Measurements from ENCODE around the gene LCN6.
"Not testable (repeated sequence)": the region's sequence is repeated elsewhere in the genome, so short reads cannot be mapped to it uniquely, and the experiment has no call there.

LCN6 gene

GRCh38 chr9:136782452-136782851 is 34.1 kb upstream of the LCN6 start:
- Histone ChIP-seq H3K27me3 (ENCODE audit: control insufficient read depth, insufficient read depth, low read length, poor library complexity, severe bottlenecking) (peaks cover 10% of the 10 kb centered on the region), H3K36me3 (ENCODE audit: control insufficient read depth, insufficient read depth, low read length) (no peaks in the 10 kb centered on the region), H3K27ac (ENCODE audit: insufficient read depth, low read depth, low read length, poor library complexity, severe bottlenecking) (no peak overlapping the region), H3K4me1 (ENCODE audit: control insufficient read depth, insufficient read depth, low read length) (no peaks in the 10 kb centered on the region), H3K9me3 (ENCODE audit: control insufficient read depth, low read length) (no peaks in the 10 kb centered on the region), H3K4me3 (ENCODE audit: insufficient read depth, low read depth, low read length) (no peak overlapping the region)
- 91 to 97% methylated on average over 3 of the region's 3 CpGs for WGBS, 2 experiments

- Histone ChIP-seq H3K4me3 (ENCODE audit: insufficient read depth, low read depth, low read length) (no peak overlapping the region), H3K9me3 (ENCODE audit: control insufficient read depth, low read length) (no peaks in the 10 kb centered on the region), H3K4me1 (ENCODE audit: control insufficient read depth, insufficient read depth, low read length) (no peaks in the 10 kb centered on the region), H3K36me3 (ENCODE audit: control insufficient read depth, insufficient read depth, low read length) (no peaks in the 10 kb centered on the region), H3K27me3 (ENCODE audit: control insufficient read depth, insufficient read depth, low read length, poor library complexity, severe bottlenecking) (peaks cover 10% of the 10 kb centered on the region), H3K27ac (ENCODE audit: insufficient read depth, low read depth, low read length, poor library complexity, severe bottlenecking) (no peak overlapping the region)
- 72 to 73% methylated on average over 5 of the region's 5 CpGs for WGBS, 2 experiments
Measured at GRCh38 chr9:136779808-136780207, 31.5 kb upstream of the LCN6 start.

GRCh38 chr9:136777359-136777758 is 29.0 kb upstream of the LCN6 start:
- Histone ChIP-seq H3K9me3 (ENCODE audit: control insufficient read depth, low read length) (no peaks in the 10 kb centered on the region), H3K4me1 (ENCODE audit: control insufficient read depth, insufficient read depth, low read length) (no peaks in the 10 kb centered on the region), H3K4me3 (ENCODE audit: insufficient read depth, low read depth, low read length) (no peak overlapping the region), H3K27ac (ENCODE audit: insufficient read depth, low read depth, low read length, poor library complexity, severe bottlenecking) (no peak overlapping the region), H3K27me3 (ENCODE audit: control insufficient read depth, insufficient read depth, low read length, poor library complexity, severe bottlenecking) (peaks cover 10% of the 10 kb centered on the region), H3K36me3 (ENCODE audit: control insufficient read depth, insufficient read depth, low read length) (no peaks in the 10 kb centered on the region)
- 84 to 86% methylated on average over 14 of the region's 14 CpGs for WGBS, 2 experiments

GRCh38 chr9:136776947-136777346 is 28.6 kb upstream of the LCN6 start:
- 90% methylated on average over 7 of the region's 7 CpGs for WGBS, 2 experiments
- H3K4me1 ChIP-seq (ENCODE audit: control insufficient read depth, insufficient read depth, low read length) = no peaks in the 10 kb centered on the region
- H3K36me3 ChIP-seq (ENCODE audit: control insufficient read depth, insufficient read depth, low read length) = no peaks in the 10 kb centered on the region
- H3K4me3 ChIP-seq (ENCODE audit: insufficient read depth, low read depth, low read length) = no peak overlapping the region
- H3K27ac ChIP-seq (ENCODE audit: insufficient read depth, low read depth, low read length, poor library complexity, severe bottlenecking) = no peak overlapping the region
- no peaks in the 10 kb centered on the region for H3K9me3 ChIP-seq (ENCODE audit: control insufficient read depth, low read length)
- H3K27me3 ChIP-seq (ENCODE audit: control insufficient read depth, insufficient read depth, low read length, poor library complexity, severe bottlenecking) = peaks cover 10% of the 10 kb centered on the region

- no peaks in the 10 kb centered on the region for H3K36me3 ChIP-seq (ENCODE audit: control insufficient read depth, insufficient read depth, low read length)
- WGBS, 2 experiments = 93 to 94% methylated on average over 6 of the region's 6 CpGs
- H3K4me3 ChIP-seq (ENCODE audit: insufficient read depth, low read depth, low read length) = no peak overlapping the region
- peaks cover 10% of the 10 kb centered on the region for H3K27me3 ChIP-seq (ENCODE audit: control insufficient read depth, insufficient read depth, low read length, poor library complexity, severe bottlenecking)
- no peaks in the 10 kb centered on the region for H3K4me1 ChIP-seq (ENCODE audit: control insufficient read depth, insufficient read depth, low read length)
- H3K27ac ChIP-seq (ENCODE audit: insufficient read depth, low read depth, low read length, poor library complexity, severe bottlenecking) = no peak overlapping the region
- no peaks in the 10 kb centered on the region for H3K9me3 ChIP-seq (ENCODE audit: control insufficient read depth, low read length)
Measured at GRCh38 chr9:136775191-136775590, 26.9 kb upstream of the LCN6 start.

GRCh38 chr9:136774416-136775045 is 26.2 kb upstream of the LCN6 start:
- Histone ChIP-seq H3K9me3 (ENCODE audit: control insufficient read depth, low read length) (no peaks in the 10 kb centered on the region), H3K36me3 (ENCODE audit: control insufficient read depth, insufficient read depth, low read length) (no peaks in the 10 kb centered on the region), H3K4me3 (ENCODE audit: insufficient read depth, low read depth, low read length) (no peak overlapping the region), H3K27me3 (ENCODE audit: control insufficient read depth, insufficient read depth, low read length, poor library complexity, severe bottlenecking) (peaks cover 10% of the 10 kb centered on the region), H3K4me1 (ENCODE audit: control insufficient read depth, insufficient read depth, low read length) (no peaks in the 10 kb centered on the region), H3K27ac (ENCODE audit: insufficient read depth, low read depth, low read length, poor library complexity, severe bottlenecking) (no peak overlapping the region)
- WGBS, 2 experiments = 88 to 92% methylated on average over 12 of the region's 12 CpGs

GRCh38 chr9:136773386-136774044 is 25.2 kb upstream of the LCN6 start:
- Histone ChIP-seq H3K27ac (ENCODE audit: insufficient read depth, low read depth, low read length, poor library complexity, severe bottlenecking) (no peak overlapping the region), H3K4me3 (ENCODE audit: insufficient read depth, low read depth, low read length) (no peak overlapping the region), H3K27me3 (ENCODE audit: control insufficient read depth, insufficient read depth, low read length, poor library complexity, severe bottlenecking) (peaks cover 6% of the 10 kb centered on the region), H3K9me3 (ENCODE audit: control insufficient read depth, low read length) (no peaks in the 10 kb centered on the region), H3K4me1 (ENCODE audit: control insufficient read depth, insufficient read depth, low read length) (no peaks in the 10 kb centered on the region), H3K36me3 (ENCODE audit: control insufficient read depth, insufficient read depth, low read length) (no peaks in the 10 kb centered on the region)
- 73 to 80% methylated on average over 7 of the region's 7 CpGs for WGBS, 2 experiments

- H3K9me3 ChIP-seq (ENCODE audit: control insufficient read depth, low read length) = no peaks in the 10 kb centered on the region
- no peaks in the 10 kb centered on the region for H3K36me3 ChIP-seq (ENCODE audit: control insufficient read depth, insufficient read depth, low read length)
- WGBS, 2 experiments = 84 to 86% methylated on average over 3 of the region's 3 CpGs
- no peak overlapping the region for H3K4me3 ChIP-seq (ENCODE audit: insufficient read depth, low read depth, low read length)
- H3K27me3 ChIP-seq (ENCODE audit: control insufficient read depth, insufficient read depth, low read length, poor library complexity, severe bottlenecking) = peaks cover 5% of the 10 kb centered on the region
- no peak overlapping the region for H3K27ac ChIP-seq (ENCODE audit: insufficient read depth, low read depth, low read length, poor library complexity, severe bottlenecking)
- no peaks in the 10 kb centered on the region for H3K4me1 ChIP-seq (ENCODE audit: control insufficient read depth, insufficient read depth, low read length)
Measured at GRCh38 chr9:136771907-136772415, 23.6 kb upstream of the LCN6 start.

- H3K9me3 ChIP-seq (ENCODE audit: control insufficient read depth, low read length) = no peaks in the 10 kb centered on the region
- no peaks in the 10 kb centered on the region for H3K4me1 ChIP-seq (ENCODE audit: control insufficient read depth, insufficient read depth, low read length)
- H3K27ac ChIP-seq (ENCODE audit: insufficient read depth, low read depth, low read length, poor library complexity, severe bottlenecking) = no peak overlapping the region
- H3K27me3 ChIP-seq (ENCODE audit: control insufficient read depth, insufficient read depth, low read length, poor library complexity, severe bottlenecking) = peaks cover 5% of the 10 kb centered on the region
- 16 to 20% methylated on average over 16 of the region's 16 CpGs for WGBS, 2 experiments
- no peaks in the 10 kb centered on the region for H3K36me3 ChIP-seq (ENCODE audit: control insufficient read depth, insufficient read depth, low read length)
- no peak overlapping the region for H3K4me3 ChIP-seq (ENCODE audit: insufficient read depth, low read depth, low read length)
Measured at GRCh38 chr9:136769710-136770191, 21.4 kb upstream of the LCN6 start.

- 52 to 57% methylated on average over 17 of the region's 18 CpGs for WGBS, 2 experiments
- H3K27me3 ChIP-seq (ENCODE audit: control insufficient read depth, insufficient read depth, low read length, poor library complexity, severe bottlenecking); H3K9me3 ChIP-seq (ENCODE audit: control insufficient read depth, low read length); H3K4me3 ChIP-seq (ENCODE audit: insufficient read depth, low read depth, low read length); H3K4me1 ChIP-seq (ENCODE audit: control insufficient read depth, insufficient read depth, low read length); H3K36me3 ChIP-seq (ENCODE audit: control insufficient read depth, insufficient read depth, low read length); H3K27ac ChIP-seq (ENCODE audit: insufficient read depth, low read depth, low read length, poor library complexity, severe bottlenecking): not testable (repeated sequence)
Measured at GRCh38 chr9:136766410-136767120, 18.2 kb upstream of the LCN6 start.
